OCI-LY7 (cell line): ENCODE measurements around the gene DIAPH3. TPM values are rescaled to one million over a fixed set of nuclear protein-coding genes. Genes with fewer than 3 reads are reported as not detected.

ENCODE experiments used
- BruUV-seq: library from RNA; stranded (reverse); fragments of 400-500 nt; replicated peaks from 2 replicates; lab custom pipeline; 2021; lab: Mats Ljungman, UMichigan
- CTCF ChIA-PET: fragments of 300-600 bp; sonication (Branson Sonifier 250); formaldehyde crosslinking; loops from one replicate; lab custom pipeline; 2022; ENCODE audit warnings: antibody characterized with exemption; ENCODE audit not compliant: unreplicated experiment; lab: Charles Lee
- POLR2A ChIA-PET: fragments of 300-600 bp; sonication (Branson Sonifier 250); formaldehyde crosslinking; loops from one replicate; lab custom pipeline; 2022; ENCODE audit warnings: antibody characterized with exemption; lab: Charles Lee
- DNase-seq: peaks from one replicate; pipeline ENCODE4 v3.0.0-alpha.2; 2015; ENCODE audit warnings: low spot score
- H2AFZ ChIP-seq: fragments of 200-600 bp; sonication (generic), shearing (Covaris generic); 2 replicates; pipeline ENCODE4 v1.6.1; 2014; ENCODE audit warnings: mild to moderate bottlenecking, antibody characterized with exemption, low read length, moderate library complexity
- H3K27ac ChIP-seq: fragments of 200-600 bp; sonication (generic); 2 replicates; pipeline ENCODE4 v1.5.1; 2014; ENCODE audit warnings: mixed run types, low read depth, mild to moderate bottlenecking, moderate library complexity, low read length, inconsistent platforms; ENCODE audit not compliant: poor library complexity, severe bottlenecking
- H3K36me3 ChIP-seq: fragments of 200-600 bp; sonication (generic); 2 replicates; pipeline ENCODE4 v1.6.1; 2014; ENCODE audit warnings: mild to moderate bottlenecking, antibody characterized with exemption, low read length, moderate library complexity, mixed read lengths; ENCODE audit not compliant: insufficient read depth
- H3K4me1 ChIP-seq: fragments of 200-600 bp; sonication (generic); 2 replicates; pipeline ENCODE4 v1.5.1; 2014; ENCODE audit warnings: mild to moderate bottlenecking, low read length; ENCODE audit not compliant: insufficient read depth, poor library complexity, severe bottlenecking
- H3K4me2 ChIP-seq: fragments of 200-600 bp; sonication (generic); 2 replicates; pipeline ENCODE4 v1.6.1; 2014; ENCODE audit warnings: mild to moderate bottlenecking, low read length
- H3K4me3 ChIP-seq: fragments of 200-600 bp; sonication (generic); 2 replicates; pipeline ENCODE4 v1.5.1; 2014; ENCODE audit warnings: mild to moderate bottlenecking, low read depth, low read length; ENCODE audit not compliant: poor library complexity, severe bottlenecking
- H3K79me2 ChIP-seq: fragments of 200-600 bp; sonication (generic); 2 replicates; pipeline ENCODE4 v1.6.1; 2016; ENCODE audit warnings: low read depth, mild to moderate bottlenecking, low read length, moderate library complexity, mixed read lengths; ENCODE audit not compliant: insufficient read depth
- H3K9me2 ChIP-seq: fragments of 200-600 bp; sonication (generic); 2 replicates; pipeline ENCODE4 v1.6.1; 2016; ENCODE audit warnings: mild to moderate bottlenecking, low read length, mixed read lengths; ENCODE audit not compliant: insufficient read depth
- H3K9me3 ChIP-seq: fragments of 200-600 bp; sonication (generic); 2 replicates; pipeline ENCODE4 v1.6.1; 2014; ENCODE audit warnings: mild to moderate bottlenecking, mixed run types, low read length, mixed read lengths
- H4K20me1 ChIP-seq: fragments of 200-600 bp; sonication (generic); 2 replicates; pipeline ENCODE4 v1.6.1; 2014; ENCODE audit warnings: mild to moderate bottlenecking, antibody characterized with exemption, low read length, moderate library complexity, mixed read lengths; ENCODE audit not compliant: insufficient read depth
- EZH2phosphoT487 ChIP-seq: fragments of 200-600 bp; sonication (generic); IDR thresholded peaks from 2 replicates; pipeline ENCODE4 v1.6.1; 2018; ENCODE audit warnings: low read depth, borderline replicate concordance, mild to moderate bottlenecking, mixed run types, antibody characterized with exemption, low read length, moderate library complexity, mixed read lengths
- intact Hi-C: fragments of 100-400 bp; cut with micrococcal nuclease; formaldehyde crosslinking; loops from one replicate; pipeline ENCODE4 v1.10.0; 2022; ENCODE audit not compliant: unreplicated experiment
- total RNA-seq, 2 experiments: library from RNA; depleted of rRNA in 1 of 2; stranded (reverse); fragments of >200 nt in 1 of 2; shearing (Covaris generic) in 1 of 2; gene quantifications; 2 replicates each; pipeline ENCODE4 v1.2.3, GENCODE V29; 2014 to 2022
- TF ChIP-seq, protein P1 (sequence below): fragments of 200-600 bp; sonication (generic); conservative IDR thresholded peaks from 2 replicates; pipeline ENCODE4 v1.5.1; 2014; ENCODE audit warnings: mild to moderate bottlenecking, antibody characterized with exemption, low read length, moderate library complexity, mixed read lengths

Gene DIAPH3
- total RNA-seq, 2 experiments from 2014 or later: 33.5 to 37.2 TPM

GRCh38 chr13:59770451-59770850 is 393.3 kb downstream of the DIAPH3 start:
- no peak overlapping the region for H2AFZ ChIP-seq
- no peaks in the 10 kb centered on the region for H3K4me1 ChIP-seq
- POLR2A ChIA-PET: interaction anchor here (0.6 to 2.2 kb wide), 3 partner anchors 15 to 71 kb away, joined by 3 to 8 read pairs (median 6); no protein-coding TSS in a partner anchor
- intact Hi-C loops: loop anchor here (2.0 kb wide), 1 partner anchor 20 kb away; no protein-coding TSS in a partner anchor
- DNase-seq: no peak
- no peak overlapping the region for H3K4me2 ChIP-seq
- H3K9me2 ChIP-seq: no peaks in the 10 kb centered on the region
- TF ChIP-seq, protein P1, sequence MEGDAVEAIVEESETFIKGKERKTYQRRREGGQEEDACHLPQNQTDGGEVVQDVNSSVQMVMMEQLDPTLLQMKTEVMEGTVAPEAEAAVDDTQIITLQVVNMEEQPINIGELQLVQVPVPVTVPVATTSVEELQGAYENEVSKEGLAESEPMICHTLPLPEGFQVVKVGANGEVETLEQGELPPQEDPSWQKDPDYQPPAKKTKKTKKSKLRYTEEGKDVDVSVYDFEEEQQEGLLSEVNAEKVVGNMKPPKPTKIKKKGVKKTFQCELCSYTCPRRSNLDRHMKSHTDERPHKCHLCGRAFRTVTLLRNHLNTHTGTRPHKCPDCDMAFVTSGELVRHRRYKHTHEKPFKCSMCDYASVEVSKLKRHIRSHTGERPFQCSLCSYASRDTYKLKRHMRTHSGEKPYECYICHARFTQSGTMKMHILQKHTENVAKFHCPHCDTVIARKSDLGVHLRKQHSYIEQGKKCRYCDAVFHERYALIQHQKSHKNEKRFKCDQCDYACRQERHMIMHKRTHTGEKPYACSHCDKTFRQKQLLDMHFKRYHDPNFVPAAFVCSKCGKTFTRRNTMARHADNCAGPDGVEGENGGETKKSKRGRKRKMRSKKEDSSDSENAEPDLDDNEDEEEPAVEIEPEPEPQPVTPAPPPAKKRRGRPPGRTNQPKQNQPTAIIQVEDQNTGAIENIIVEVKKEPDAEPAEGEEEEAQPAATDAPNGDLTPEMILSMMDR: no peak
- no peak for TF ChIP-seq EZH2phosphoT487
- H4K20me1 ChIP-seq: no peaks in the 10 kb centered on the region
- CTCF ChIA-PET: no interaction called here
- no TSS peak for BruUV-seq
- H3K79me2 ChIP-seq: no peaks in the 10 kb centered on the region
- no peak overlapping the region for H3K4me3 ChIP-seq
- no peak overlapping the region for H3K27ac ChIP-seq
- H3K9me3 ChIP-seq: no peaks in the 10 kb centered on the region
- H3K36me3 ChIP-seq: no peaks in the 10 kb centered on the region

DNA sequence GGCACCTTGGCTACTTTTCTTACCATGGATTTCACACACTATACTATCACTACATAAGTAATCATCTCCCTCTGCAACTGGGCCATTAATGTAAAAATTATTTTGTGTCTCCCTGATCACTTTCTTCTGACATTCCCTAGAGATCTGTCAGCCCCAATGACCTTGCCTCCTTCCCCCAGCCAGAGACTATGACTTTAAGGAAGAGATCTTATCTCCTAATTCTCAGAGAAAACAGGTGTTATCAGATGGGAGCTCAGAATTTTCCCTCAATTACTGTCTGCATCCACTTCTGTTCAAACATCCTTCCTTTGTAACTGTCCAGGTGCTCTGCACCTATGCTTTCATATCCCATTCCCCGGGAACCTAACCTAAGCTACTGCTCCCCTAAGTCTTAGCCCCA is 397.5 kb downstream of the DIAPH3 start:
- Histone ChIP-seq H3K4me2 (no peak overlapping the region), H3K9me2 (no peaks in the 10 kb centered on the region), H4K20me1 (no peaks in the 10 kb centered on the region), H2AFZ (no peak overlapping the region), H3K36me3 (no peaks in the 10 kb centered on the region), H3K4me3 (no peak overlapping the region), H3K27ac (no peak overlapping the region), H3K79me2 (no peaks in the 10 kb centered on the region), H3K4me1 (no peaks in the 10 kb centered on the region), H3K9me3 (no peaks in the 10 kb centered on the region)
- DNase-seq: no peak
- POLR2A ChIA-PET: interaction anchor here (0.6 to 1.1 kb wide), 2 partner anchors 25 to 74 kb away, joined by 3 read pairs; no protein-coding TSS in a partner anchor
- CTCF ChIA-PET: no interaction called here
- no TSS peak for BruUV-seq
- intact Hi-C loops: no loop called here
- no peak for TF ChIP-seq EZH2phosphoT487
- TF ChIP-seq, protein P1: no peak

GRCh38 chr13:59755632-59756290 is 408.0 kb downstream of the DIAPH3 start:
- H3K79me2 ChIP-seq: no peaks in the 10 kb centered on the region
- H4K20me1 ChIP-seq: no peaks in the 10 kb centered on the region
- H3K4me3 ChIP-seq: no peak overlapping the region
- CTCF ChIA-PET: no interaction called here
- H3K9me2 ChIP-seq: no peaks in the 10 kb centered on the region
- H3K27ac ChIP-seq: no peak overlapping the region
- no peak for DNase-seq
- no TSS peak for BruUV-seq
- POLR2A ChIA-PET: interaction anchor here (1.3 kb wide), 2 partner anchors 10 to 20 kb away, joined by 3 to 4 read pairs; no protein-coding TSS in a partner anchor
- no peak overlapping the region for H3K4me2 ChIP-seq
- no peak for TF ChIP-seq EZH2phosphoT487
- TF ChIP-seq, protein P1: no peak
- no peaks in the 10 kb centered on the region for H3K4me1 ChIP-seq
- H3K36me3 ChIP-seq: no peaks in the 10 kb centered on the region
- intact Hi-C loops: loop anchor here (10.0 kb wide), 1 partner anchor 59 kb away; no protein-coding TSS in a partner anchor
- H3K9me3 ChIP-seq: no peaks in the 10 kb centered on the region
- no peak overlapping the region for H2AFZ ChIP-seq
